Stimulated activated CD8-positive, alpha-beta memory T cell treated with anti-CD3 and anti-CD28 coated beads, Interleukin-4, amount 100 ng/mL, for 4 hours (primary cell): ENCODE results near the gene KCNMA1.
"Not testable (repeated sequence)": the region's sequence is repeated elsewhere in the genome, so short reads cannot be mapped to it uniquely, and the experiment has no call there.

Experiments
- DNase-seq, 2 donors: peaks; one replicate each; pipeline ENCODE4 v3.0.0-alpha.2; 2020; ENCODE audit warnings: low read depth in 2 of 2, low spot score in 1 of 2

The KCNMA1 gene

GRCh38 chr10:77664008-77664407, 26.4 kb upstream of the KCNMA1 start:
- no peak for DNase-seq

- DNase-seq = no peak
These were observed 24.1 kb upstream of the KCNMA1 start for GRCh38 chr10:77661674-77662073.

- DNase-seq = no peak
These were observed 23.5 kb upstream of the KCNMA1 start for GRCh38 chr10:77661100-77661499.

GRCh38 chr10:77659046-77659670, 21.6 kb upstream of the KCNMA1 start:
- not testable (repeated sequence) for DNase-seq

GRCh38 chr10:77653210-77653609, 15.6 kb upstream of the KCNMA1 start:
- DNase-seq = no peak

GRCh38 chr10:77649333-77650331, 12.0 kb upstream of the KCNMA1 start:
- no peak for DNase-seq

- DNase-seq = no peak
These were observed 10.9 kb upstream of the KCNMA1 start for GRCh38 chr10:77648472-77648871.

GRCh38 chr10:77647543-77648293, 10.1 kb upstream of the KCNMA1 start:
- no peak for DNase-seq

GRCh38 chr10:77644557-77645243, 7.1 kb upstream of the KCNMA1 start:
- no peak for DNase-seq

- no peak for DNase-seq
These were observed 6.3 kb upstream of the KCNMA1 start for GRCh38 chr10:77643795-77644468.

GRCh38 chr10:77641788-77642397, 4.3 kb upstream of the KCNMA1 start:
- peak in 1 of 2 donors; percentile 42 for DNase-seq

- DNase-seq = no peak
These were observed 3.7 kb upstream of the KCNMA1 start for GRCh38 chr10:77641344-77641743.

GRCh38 chr10:77640167-77640566, 2.6 kb upstream of the KCNMA1 start:
- DNase-seq = no peak

- no peak for DNase-seq
These were observed 2.1 kb upstream of the KCNMA1 start for GRCh38 chr10:77639756-77640155.

- no peak for DNase-seq
These were observed 903 bp upstream of the KCNMA1 start for GRCh38 chr10:77638321-77639101.

- DNase-seq = no peak
These were observed 559 bp downstream of the KCNMA1 start for GRCh38 chr10:77636967-77637531.

GRCh38 chr10:77636282-77636966, 1.2 kb downstream of the KCNMA1 start:
- no peak for DNase-seq
